HG02885 (cell line): ENCODE data around the gene PAPSS1.

Experiments used
- ATAC-seq: cut with Tn5 transposase; IDR thresholded peaks from one replicate; pipeline ENCODE4 v1.9.1; 2021; ENCODE audit warnings: mild to moderate bottlenecking; ENCODE audit not compliant: unreplicated experiment, poor library complexity

The PAPSS1 gene

DNA sequence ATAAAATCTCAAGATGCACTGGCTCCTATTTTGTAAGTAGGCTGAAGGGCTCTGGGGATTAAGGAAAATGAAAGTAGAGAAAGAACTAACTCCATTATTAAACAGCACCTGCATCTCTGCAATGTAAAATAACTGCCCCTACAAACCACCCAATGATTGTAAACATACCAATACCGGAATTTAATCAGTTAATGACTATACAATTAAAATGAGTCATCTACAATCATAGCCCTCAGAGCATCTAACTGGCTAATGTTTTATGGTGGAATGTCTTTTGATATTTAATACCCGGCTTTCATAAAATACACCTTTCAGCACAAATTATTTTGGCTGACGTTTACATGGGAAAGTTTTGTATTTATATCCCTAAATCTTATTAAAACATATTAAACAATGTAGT is 142.3 kb downstream of the PAPSS1 start:
- ATAC-seq: no peak

DNA sequence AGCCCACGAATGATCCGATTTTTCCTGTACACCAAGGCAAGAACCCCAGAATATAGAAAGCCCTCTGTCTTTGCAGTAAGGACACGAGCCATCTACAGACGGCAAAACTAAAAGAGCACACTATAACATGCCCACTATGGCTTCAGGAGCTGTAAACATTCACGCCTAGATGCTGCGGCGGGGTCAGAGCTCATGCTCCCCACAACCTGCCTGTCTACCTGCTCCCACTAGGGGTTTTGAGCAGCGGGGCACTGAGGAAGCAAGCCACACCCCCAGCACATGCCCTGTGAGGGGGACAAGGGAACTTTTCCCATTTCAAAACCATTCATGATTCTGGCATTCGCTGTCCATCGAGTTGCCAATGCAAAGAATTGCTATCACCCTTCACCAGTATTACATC is 144.8 kb downstream of the PAPSS1 start:
- no peak for ATAC-seq

DNA sequence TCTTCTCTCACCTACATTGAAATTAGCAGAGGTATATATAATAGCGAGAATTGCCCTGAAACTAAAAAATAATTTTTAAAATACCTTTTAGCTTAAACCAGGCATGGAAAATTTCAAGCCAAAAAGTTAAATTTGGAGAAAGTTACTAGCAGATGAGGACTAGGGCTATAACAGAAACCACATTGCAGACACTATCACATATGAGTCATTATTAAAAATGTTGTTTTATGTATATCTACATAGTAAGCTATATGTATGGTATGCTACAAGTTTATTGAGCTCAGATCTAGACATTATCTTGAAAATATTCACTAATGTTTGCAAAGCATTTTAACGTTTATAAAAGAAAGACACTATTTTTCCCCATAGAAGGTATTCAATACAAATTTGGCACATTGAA is 147.8 kb downstream of the PAPSS1 start:
- no peak for ATAC-seq

DNA sequence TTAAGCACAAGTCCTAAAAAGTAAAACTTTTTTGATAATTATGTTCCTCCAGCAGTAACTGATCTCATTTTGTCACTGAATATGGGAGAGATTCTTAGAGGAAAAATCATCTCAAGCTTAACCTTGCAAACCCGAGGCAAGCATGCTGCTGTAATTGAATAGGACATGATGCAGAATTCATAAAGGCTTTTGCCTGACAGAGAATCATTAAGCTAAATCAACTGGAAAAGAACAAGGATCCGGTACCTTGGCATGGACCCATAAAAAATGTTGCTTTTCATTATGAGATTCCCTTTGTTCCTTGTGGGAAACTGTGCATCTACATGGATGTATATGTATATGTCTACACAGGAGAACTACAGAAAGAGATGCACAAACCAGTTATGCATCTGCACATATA is 149.1 kb downstream of the PAPSS1 start:
- ATAC-seq: no peak

DNA sequence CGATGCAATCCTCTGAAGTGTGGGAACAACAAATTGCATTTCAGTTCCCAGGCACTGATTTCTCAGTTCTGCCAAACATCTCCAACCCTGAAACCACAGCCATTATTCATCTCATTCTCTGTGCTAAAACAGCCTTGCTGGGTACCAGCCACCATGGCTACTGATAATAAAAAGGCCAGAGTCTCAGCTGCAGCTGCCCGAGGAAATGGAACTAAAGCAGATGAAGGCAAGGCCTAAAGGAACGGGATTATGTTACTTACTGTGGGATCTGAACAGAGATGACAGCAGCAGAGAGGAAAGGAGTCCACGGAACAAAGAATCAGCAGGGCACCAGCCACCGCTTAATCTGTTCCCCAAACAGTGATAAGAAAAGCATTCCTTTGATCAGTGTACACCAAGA is 155.7 kb downstream of the PAPSS1 start:
- no peak for ATAC-seq
